K562 (cell line): ENCODE measurements around the gene NTN1. TPM values are rescaled to one million over a fixed set of nuclear protein-coding genes. Genes with fewer than 3 reads are reported as not detected.

Source experiments
- ATAC-seq: fragments of 200-7000 bp; cut with Tn5 transposase; 3 replicates; pipeline ENCODE4 v1.9.1; 2020; ENCODE audit warnings: moderate library complexity
- BruUV-seq: library from RNA; stranded (reverse); fragments of 400-500 nt; replicated peaks from 2 replicates; lab custom pipeline; 2021; lab: Mats Ljungman, UMichigan
- CTCF ChIA-PET: fragments of 300-600 bp; formaldehyde crosslinking; extraction: SDS; loops from one replicate; lab custom pipeline; 2021; ENCODE audit warnings: low intra/inter-chr PET ratio; lab: Yijun Ruan, JAX
- POLR2A ChIA-PET: fragments of 300-600, 350-650 bp; sonication (Branson Sonifier 250); formaldehyde crosslinking; extraction: SDS; loops from one replicate; lab custom pipeline; 2021; ENCODE audit warnings: antibody characterized with exemption, inconsistent platforms; lab: Yijun Ruan, JAX
- DNase-seq, 4 experiments: peaks; one replicate each; pipeline versions ENCODE4 v3.0.0 to v3.0.0-alpha.2; 2011 to 2018; ENCODE audit warnings: low spot score in 3 of 4, mixed read lengths in 3 of 4; ENCODE audit errors: extremely low read depth in 1 of 4
- FAIRE-seq: peaks from 2 replicates; lab custom pipeline; 2011; peaks lifted over from hg19 to GRCh38; lab: Jason Lieb, UNC
- H2AFZ ChIP-seq: 2 replicates; pipeline ENCODE4 v1.6.0; 2011; ENCODE audit warnings: low read depth, low read length, control low read depth, inconsistent platforms
- H3K27ac ChIP-seq: fragments of 200-600 bp; 3 replicates; pipeline ENCODE4 v1.8.0; 2011; ENCODE audit warnings: low read depth, mild to moderate bottlenecking, control low read depth, inconsistent platforms, low read length, moderate library complexity, mixed read lengths; ENCODE audit errors: extremely low read depth
- H3K27me3 ChIP-seq, 2 experiments: fragments of 300-600 bp in 1 of 2; 2 replicates in 1 of 2; 3 replicates in 1 of 2; pipeline versions ENCODE4 v1.6.0 to v1.8.0; 2011; ENCODE audit warnings: inconsistent platforms in 2 of 2, low read length in 2 of 2, mild to moderate bottlenecking in 1 of 2, mixed read lengths in 1 of 2, moderate library complexity in 1 of 2; ENCODE audit not compliant: control insufficient read depth in 2 of 2, insufficient read depth in 2 of 2
- H3K36me3 ChIP-seq: fragments of 300-600 bp; 3 replicates; pipeline ENCODE4 v1.8.0; 2011; ENCODE audit warnings: mild to moderate bottlenecking, low read length, inconsistent platforms; ENCODE audit not compliant: control insufficient read depth, insufficient read depth
- H3K4me1 ChIP-seq, 2 experiments: fragments of 200-600 bp in 1 of 2; replicated peaks in 1 of 2; 2 replicates in 1 of 2; 3 replicates in 1 of 2; pipeline versions ENCODE4 v1.5.1 to v1.8.0; 2011; ENCODE audit warnings: inconsistent platforms in 2 of 2, low read length in 2 of 2, mild to moderate bottlenecking in 1 of 2, mixed read lengths in 1 of 2, moderate library complexity in 1 of 2; ENCODE audit not compliant: control insufficient read depth in 2 of 2, insufficient read depth in 2 of 2
- H3K4me2 ChIP-seq: 2 replicates; pipeline ENCODE4 v1.6.1; 2011; ENCODE audit warnings: low read length, control low read depth, inconsistent platforms, mixed read lengths; ENCODE audit not compliant: insufficient read depth
- H3K4me3 ChIP-seq: fragments of 200-600 bp; sonication (generic), shearing (Covaris generic); 2 replicates; pipeline ENCODE4 v1.5.1; 2016; ENCODE audit warnings: control low read depth, inconsistent platforms
- H3K79me2 ChIP-seq: fragments of 200-600 bp; 3 replicates; pipeline ENCODE4 v1.8.0; 2011; ENCODE audit warnings: low read length, inconsistent platforms; ENCODE audit not compliant: control insufficient read depth, insufficient read depth
- H3K9ac ChIP-seq, 2 experiments: 2 replicates each; pipeline versions ENCODE4 v1.6.0 to v1.6.1; 2011; ENCODE audit warnings: low read depth in 2 of 2, low read length in 2 of 2, control low read depth in 1 of 2, inconsistent platforms in 1 of 2, mild to moderate bottlenecking in 1 of 2, mixed read lengths in 1 of 2; ENCODE audit not compliant: insufficient read depth in 1 of 2
- H3K9me1 ChIP-seq: one replicate; pipeline ENCODE4 v1.6.0; 2011; ENCODE audit warnings: inconsistent platforms, mild to moderate bottlenecking, low read length, moderate library complexity; ENCODE audit not compliant: control insufficient read depth, insufficient read depth
- H3K9me3 ChIP-seq: replicated peaks from 2 replicates; pipeline ENCODE4 v1.5.1; 2011; ENCODE audit warnings: low read depth, low read length, inconsistent platforms; ENCODE audit not compliant: control insufficient read depth, insufficient read depth
- H4K20me1 ChIP-seq: replicated peaks from 2 replicates; pipeline ENCODE4 v1.6.1; 2011; ENCODE audit warnings: low read length, inconsistent platforms, mixed read lengths; ENCODE audit not compliant: control insufficient read depth, insufficient read depth
- GMEB1 ChIP-seq: fragments of 250-450 bp; sonication (Bioruptor Pico); IDR thresholded peaks from 2 replicates; pipeline ENCODE4 v1.4.0; 2020; ENCODE audit warnings: mild to moderate bottlenecking
- HINFP ChIP-seq: fragments of 450-650 bp; conservative IDR thresholded peaks from 2 replicates; pipeline ENCODE4 v1.6.1; 2016; ENCODE audit warnings: missing genetic modification characterization, low read depth, mild to moderate bottlenecking, control low read depth, missing compliant biosample characterization
- PCBP2 ChIP-seq: fragments of 200-400 bp; formaldehyde crosslinking; IDR thresholded peaks from 2 replicates; pipeline ENCODE4 v1.6.1; 2018; ENCODE audit warnings: low read length, low read depth, mild to moderate bottlenecking, moderate library complexity; ENCODE audit not compliant: poor library complexity, severe bottlenecking
- PHF20 ChIP-seq: fragments of 450-650 bp; IDR thresholded peaks from 2 replicates; pipeline ENCODE4 v1.6.1; 2018; ENCODE audit not compliant: partially characterized antibody
- STAT5B ChIP-seq: fragments of 250-450 bp; sonication (Bioruptor Pico); IDR thresholded peaks from 2 replicates; pipeline ENCODE4 v1.8.0; 2021; ENCODE audit warnings: mild to moderate bottlenecking, inconsistent platforms
- ZNF407 ChIP-seq: fragments of 450-650 bp; IDR thresholded peaks from 2 replicates; pipeline ENCODE4 v1.6.1; 2016; ENCODE audit warnings: low read depth
- whole genome bisulfite sequencing: fragments of 100-300 bp; shearing (Covaris generic); methylation state at CpG from one replicate; pipeline ENCODE4 v1.1.6; 2016; ENCODE audit warnings: low coverage, mixed read lengths; ENCODE audit not compliant: insufficient coverage; ENCODE audit errors: missing lambda C conversion rate; 5-methylcytosine and 5-hydroxymethylcytosine counted together
- in situ Hi-C: fragments of 300-500 bp; cut with MboI; formaldehyde crosslinking; loops from 4 replicates; pipeline ENCODE4 v1.15.0; 2018; ENCODE audit warnings: inconsistent platforms, mixed read lengths
- intact Hi-C: fragments of 100-400 bp; cut with micrococcal nuclease; formaldehyde crosslinking; loops from 2 replicates; pipeline ENCODE4 v1.14.2; 2022
- polyA plus RNA-seq, 8 experiments: library from polyadenylated mRNA; depleted of rRNA in 4 of 8; stranded (reverse) in 5 of 8; unstranded in 3 of 8; fragments of >200 nt; fragmentation: Nextera tagmentation in 2 of 8; fragmentation: Illumina TruSeq in 1 of 8; extraction: Ambion mirVana in 2 of 8; extraction: Trizol in 1 of 8; gene quantifications; 2 replicates each; pipeline versions ENCODE4 v1.2.1 to v1.2.3, GENCODE V29; 2011 to 2014; ENCODE audit warnings: inconsistent platforms in 1 of 8, missing spikeins in 1 of 8
- total RNA-seq, 7 experiments: library from RNA; depleted of rRNA in 6 of 7; stranded (reverse); fragments of >200 nt in 6 of 7; fragmentation: Illumina TruSeq in 2 of 7; extraction: Trizol in 2 of 7; gene quantifications; 2 replicates each; pipeline versions ENCODE4 v1.2.1 to v1.2.3, GENCODE V29; 2011 to 2021; ENCODE audit warnings: low replicate concordance in 1 of 7
- TF ChIP-seq, protein P1 (sequence below): sonication (generic); formaldehyde crosslinking; IDR thresholded peaks from 2 replicates; pipeline ENCODE4 v1.4.0; 2020; ENCODE audit warnings: mild to moderate bottlenecking, missing genetic modification reagents

The NTN1 gene
- total and polyA plus RNA-seq, 9 of the 15 experiments (the other 6 are each of a cell fraction or from before 2014, with no cell fraction given) = 0.02 TPM; not detected in 8

DNA sequence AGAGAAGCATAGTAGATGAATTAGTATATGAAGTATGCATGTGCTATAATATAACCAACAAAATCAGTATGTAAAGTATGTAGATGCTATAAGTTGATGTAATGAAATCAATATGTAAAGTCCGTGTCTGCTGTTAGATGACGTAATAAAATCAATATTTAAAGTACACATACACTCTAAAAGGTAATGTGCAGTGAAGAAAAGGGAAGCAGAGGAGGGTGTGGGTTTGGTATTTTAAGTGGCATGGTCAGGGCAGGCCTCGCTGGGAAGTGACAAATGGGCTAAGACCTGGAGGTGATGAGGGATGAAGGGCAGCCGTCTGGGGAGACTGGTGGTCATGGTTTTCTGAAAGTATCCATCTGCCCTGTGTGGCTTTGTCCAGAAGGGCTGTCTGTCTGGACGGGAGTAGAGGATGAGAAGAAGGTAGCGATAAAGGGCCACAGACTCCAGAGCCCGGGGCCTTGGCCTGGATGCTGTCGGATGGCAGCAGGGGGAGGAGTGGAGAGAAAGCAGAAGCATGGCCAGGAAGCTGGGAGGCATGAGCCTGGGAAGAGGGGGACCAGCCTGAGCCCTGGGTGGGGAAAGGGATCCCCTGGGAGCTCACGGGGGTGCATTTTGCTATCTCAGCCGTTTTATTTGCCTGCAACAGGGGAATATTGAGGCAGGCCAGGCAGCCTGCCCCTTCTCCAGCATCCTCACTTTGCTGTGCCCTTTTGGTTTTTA is 121.6 kb downstream of the NTN1 start:
- Histone ChIP-seq H3K9me3 (no peaks in the 10 kb centered on the region), H3K79me2 (no peaks in the 10 kb centered on the region), H3K4me3 (no peak overlapping the region), H2AFZ (no peak overlapping the region), H3K9ac (no peak overlapping the region), H3K9me1 (no peaks in the 10 kb centered on the region), H3K36me3 (no peaks in the 10 kb centered on the region), H3K4me1 (no peaks in the 10 kb centered on the region), H3K27ac (no peak overlapping the region), H4K20me1 (no peaks in the 10 kb centered on the region), H3K27me3 (peaks cover 0 to 17% of the 10 kb centered on the region in 2 experiments; a peak in 2 of 5 replicates), H3K4me2 (no peak overlapping the region)
- in situ Hi-C loops (no loop called here), intact Hi-C loops (no loop called here)
- no TSS peak for BruUV-seq
- DNase-seq (no peak), ATAC-seq (no peak), FAIRE-seq (no peak)
- WGBS = 0% methylated on average over 10 of the region's 10 CpGs
- CTCF ChIA-PET = no interaction called here
- POLR2A ChIA-PET = no interaction called here
- TF ChIP-seq, protein P1, sequence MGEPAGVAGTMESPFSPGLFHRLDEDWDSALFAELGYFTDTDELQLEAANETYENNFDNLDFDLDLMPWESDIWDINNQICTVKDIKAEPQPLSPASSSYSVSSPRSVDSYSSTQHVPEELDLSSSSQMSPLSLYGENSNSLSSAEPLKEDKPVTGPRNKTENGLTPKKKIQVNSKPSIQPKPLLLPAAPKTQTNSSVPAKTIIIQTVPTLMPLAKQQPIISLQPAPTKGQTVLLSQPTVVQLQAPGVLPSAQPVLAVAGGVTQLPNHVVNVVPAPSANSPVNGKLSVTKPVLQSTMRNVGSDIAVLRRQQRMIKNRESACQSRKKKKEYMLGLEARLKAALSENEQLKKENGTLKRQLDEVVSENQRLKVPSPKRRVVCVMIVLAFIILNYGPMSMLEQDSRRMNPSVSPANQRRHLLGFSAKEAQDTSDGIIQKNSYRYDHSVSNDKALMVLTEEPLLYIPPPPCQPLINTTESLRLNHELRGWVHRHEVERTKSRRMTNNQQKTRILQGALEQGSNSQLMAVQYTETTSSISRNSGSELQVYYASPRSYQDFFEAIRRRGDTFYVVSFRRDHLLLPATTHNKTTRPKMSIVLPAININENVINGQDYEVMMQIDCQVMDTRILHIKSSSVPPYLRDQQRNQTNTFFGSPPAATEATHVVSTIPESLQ (CRISPR knock-in tag) = no peak
- TF ChIP-seq STAT5B (CRISPR knock-in tag) = no peak
- TF ChIP-seq GMEB1 (CRISPR knock-in tag) = no peak
- TF ChIP-seq ZNF407 = no peak
- TF ChIP-seq PCBP2 = no peak
- TF ChIP-seq PHF20 = no peak
- no peak for TF ChIP-seq HINFP (tag)
